Endometrium (tissue), 2 donors: Measurements from ENCODE around the gene TTLL12.

Experiments
- FAIRE-seq: peaks from 2 replicates; lab custom pipeline; 2012; peaks lifted over from hg19 to GRCh38; lab: Jason Lieb, UNC
- donor health status: control.
- donor health status: control.

The TTLL12 gene

DNA sequence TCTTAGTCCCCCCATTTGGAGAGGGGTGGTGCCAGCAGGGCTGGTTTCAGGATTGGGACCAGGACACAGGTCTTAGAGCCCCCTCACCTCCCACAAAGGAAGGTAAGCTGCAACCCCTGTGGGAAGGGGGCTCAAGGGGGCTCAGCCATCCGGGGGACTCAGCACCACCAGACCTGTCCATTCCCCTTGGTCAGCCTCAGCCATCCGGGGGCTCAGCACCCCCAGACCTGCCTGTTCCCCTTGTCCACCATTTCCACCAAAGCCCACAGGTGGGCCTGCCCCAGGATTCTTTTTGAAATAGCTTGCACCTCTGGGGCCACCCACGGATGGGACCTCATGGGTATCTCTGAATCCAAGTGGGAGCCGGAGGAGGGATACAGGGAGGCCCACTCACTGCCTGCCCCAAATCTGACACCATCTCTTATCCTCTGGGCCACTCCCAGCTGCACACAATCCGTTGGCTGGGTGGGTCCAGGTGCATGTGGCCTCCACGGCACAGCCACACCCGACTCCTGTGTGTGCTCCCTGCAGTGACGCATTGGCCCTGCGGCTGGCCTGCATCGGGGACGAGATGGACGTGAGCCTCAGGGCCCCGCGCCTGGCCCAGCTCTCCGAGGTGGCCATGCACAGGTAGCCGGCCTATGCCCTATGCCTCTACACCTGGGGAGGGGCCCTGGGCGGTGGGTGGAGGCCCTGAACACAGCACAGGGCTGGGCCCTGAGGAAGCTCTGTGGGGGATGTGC, 59.6 kb downstream of the TTLL12 start:
- no peak for FAIRE-seq

GRCh38 chr22:43126501-43127165, 60.3 kb downstream of the TTLL12 start:
- FAIRE-seq, result no peak

DNA sequence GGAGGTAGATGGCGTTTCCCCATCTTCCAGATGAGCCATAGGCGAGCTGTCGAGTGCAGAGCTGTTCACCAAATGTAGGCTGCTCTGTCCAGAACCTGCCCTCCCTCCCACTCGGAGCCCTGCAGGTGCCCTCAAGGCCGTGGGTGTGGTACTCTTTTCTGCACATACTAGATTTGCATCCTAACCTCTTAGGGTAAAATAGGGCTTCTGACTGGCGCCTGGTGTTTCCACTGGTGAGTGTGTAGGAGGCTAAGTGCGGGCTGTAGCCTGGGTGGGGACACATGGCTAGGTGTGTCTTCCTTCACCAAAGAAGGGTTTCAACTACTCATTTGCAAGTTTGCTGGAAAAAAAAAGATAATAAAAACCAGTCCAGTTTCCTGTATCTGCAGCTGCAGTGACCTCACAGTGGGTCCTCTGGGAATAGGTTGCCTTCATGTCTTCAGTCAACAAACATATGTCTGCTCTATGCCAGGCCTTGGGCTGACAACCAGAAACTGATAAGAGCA, 67.9 kb downstream of the TTLL12 start:
- no peak for FAIRE-seq

- FAIRE-seq, result no peak
Measured at GRCh38 chr22:43118024-43118849, 68.7 kb downstream of the TTLL12 start.

DNA sequence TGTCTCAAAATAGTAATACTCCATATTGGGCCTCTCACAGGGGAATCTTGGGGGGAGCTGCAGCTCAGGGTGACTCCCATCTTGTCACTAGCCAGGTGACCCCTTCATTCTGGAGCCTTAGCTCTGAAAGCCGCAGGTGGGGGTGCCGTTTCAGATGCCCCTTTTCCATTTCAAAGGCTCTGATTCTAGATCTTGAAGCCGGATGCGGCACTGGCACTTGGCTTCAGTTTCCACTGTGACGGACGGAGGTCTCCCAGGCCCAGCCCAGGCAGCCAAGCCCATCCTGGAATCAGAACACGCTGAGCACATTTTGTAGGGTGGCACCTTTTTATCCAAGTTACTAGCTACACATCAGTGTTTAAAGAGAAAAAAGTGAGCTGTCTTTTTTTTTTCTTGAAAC, 70.0 kb downstream of the TTLL12 start:
- no peak for FAIRE-seq
